Loucy (cell line): ENCODE measurements around the gene BMX.

ENCODE experiments used
- CTCF ChIP-seq: fragments of 200-600 bp; sonication (generic); conservative IDR thresholded peaks from 2 replicates; pipeline ENCODE4 v1.5.1; 2014; ENCODE audit warnings: mild to moderate bottlenecking, antibody characterized with exemption, low read length
- EZH2phosphoT487 ChIP-seq: fragments of 200-600 bp; IDR thresholded peaks from 2 replicates; pipeline ENCODE4 v1.6.1; 2018; ENCODE audit warnings: antibody characterized with exemption, mild to moderate bottlenecking, moderate library complexity, borderline replicate concordance

DNA sequence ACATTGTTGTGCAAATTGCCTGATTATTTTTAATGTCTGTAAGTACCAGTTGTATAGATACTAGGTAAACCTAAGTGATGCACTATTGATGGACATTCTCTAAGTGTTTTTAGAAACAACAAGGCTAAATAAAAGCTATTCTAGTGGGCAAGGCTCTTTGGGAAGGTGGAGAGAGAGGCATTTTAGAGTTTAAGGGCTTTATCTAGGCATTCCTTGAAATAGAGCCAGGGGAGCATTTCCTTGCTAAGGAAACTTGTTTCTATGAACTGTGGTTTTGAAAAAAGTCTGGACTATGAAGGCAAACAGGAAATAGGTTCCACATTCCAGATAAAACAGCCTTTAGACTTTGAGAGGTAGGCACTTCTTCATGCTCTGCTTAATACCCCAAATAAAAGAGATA is 23.8 kb downstream of the BMX start:
- TF ChIP-seq CTCF, result no peak
- TF ChIP-seq EZH2phosphoT487, result no peak
